EL (cell line): ENCODE measurements around the gene WDR45B.

Experiments
- DNase-seq: peaks from one replicate; pipeline ENCODE4 v3.0.0-alpha.2; 2016

WDR45B gene

DNA sequence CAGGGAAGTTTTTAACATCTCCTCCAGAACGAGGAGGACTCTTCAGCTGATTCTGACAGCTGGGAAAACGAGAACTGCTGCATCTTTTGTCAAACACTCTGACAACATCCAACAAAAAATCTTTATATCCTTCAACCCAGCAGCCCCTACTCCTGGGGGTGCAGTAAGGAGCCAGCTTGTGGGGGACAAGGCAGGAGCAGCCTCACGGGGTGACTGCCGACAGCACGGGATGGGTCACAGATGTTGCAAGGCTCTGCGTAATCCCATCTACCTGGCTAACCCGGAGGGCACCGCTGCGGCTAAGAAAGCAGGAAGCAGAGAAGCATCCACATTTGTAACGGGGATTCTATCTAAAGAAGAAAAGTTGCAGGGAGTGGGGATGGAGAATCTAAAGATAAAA lies 28.6 kb downstream of the WDR45B start:
- DNase-seq, result no peak

DNA sequence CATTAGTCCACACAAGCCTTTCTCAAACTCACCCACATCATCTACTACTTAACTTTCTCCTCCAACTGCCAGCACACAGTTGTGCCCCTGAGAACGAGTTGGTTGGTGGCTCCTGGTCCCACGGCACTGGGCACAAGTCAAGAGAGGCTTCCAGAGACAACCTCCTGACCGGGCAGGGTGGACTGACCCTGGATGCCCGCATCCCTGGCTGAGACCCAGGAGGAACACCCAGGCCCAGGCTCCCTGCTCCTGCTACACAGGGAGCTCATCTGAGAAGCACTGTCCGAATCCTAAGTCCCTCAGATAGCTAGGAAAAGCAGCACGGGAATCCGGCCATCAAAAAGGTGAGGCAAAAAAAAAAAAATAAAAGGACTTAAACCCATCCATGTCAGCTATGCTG lies 29.0 kb downstream of the WDR45B start:
- DNase-seq, result no peak

DNA sequence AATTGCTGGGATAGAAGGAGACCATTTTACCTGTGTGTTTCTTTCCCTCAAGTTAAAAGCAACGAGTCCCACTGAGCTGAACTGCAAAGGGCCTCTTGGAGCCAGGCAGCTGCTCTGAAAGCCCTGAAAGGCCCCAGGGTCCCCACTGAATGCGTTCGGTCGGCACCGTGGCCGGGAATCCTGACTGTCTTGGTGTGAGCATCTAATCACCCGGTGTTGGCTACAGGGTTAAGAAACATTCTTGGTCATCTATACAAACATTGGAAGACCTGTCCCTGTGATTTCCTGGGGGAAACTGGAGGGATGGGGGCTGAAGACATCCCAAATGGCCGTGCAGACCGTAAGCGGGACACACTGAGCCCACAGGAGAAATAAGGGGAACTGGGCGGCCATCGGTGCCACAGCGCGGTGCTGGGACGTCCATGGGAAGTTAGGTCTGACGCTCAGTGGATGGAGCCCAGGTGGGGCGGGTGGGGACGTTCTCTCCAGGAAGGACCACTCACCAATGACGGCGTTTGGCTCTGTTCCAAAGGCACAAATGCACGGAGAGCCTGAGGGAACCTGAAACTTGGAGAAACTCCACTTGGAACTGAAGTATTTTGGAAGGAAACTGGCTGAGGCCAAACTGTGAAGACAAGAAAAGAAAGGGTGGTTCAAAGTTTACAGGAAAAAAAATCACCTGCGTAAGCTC lies 32.1 kb downstream of the WDR45B start:
- no peak for DNase-seq

DNA sequence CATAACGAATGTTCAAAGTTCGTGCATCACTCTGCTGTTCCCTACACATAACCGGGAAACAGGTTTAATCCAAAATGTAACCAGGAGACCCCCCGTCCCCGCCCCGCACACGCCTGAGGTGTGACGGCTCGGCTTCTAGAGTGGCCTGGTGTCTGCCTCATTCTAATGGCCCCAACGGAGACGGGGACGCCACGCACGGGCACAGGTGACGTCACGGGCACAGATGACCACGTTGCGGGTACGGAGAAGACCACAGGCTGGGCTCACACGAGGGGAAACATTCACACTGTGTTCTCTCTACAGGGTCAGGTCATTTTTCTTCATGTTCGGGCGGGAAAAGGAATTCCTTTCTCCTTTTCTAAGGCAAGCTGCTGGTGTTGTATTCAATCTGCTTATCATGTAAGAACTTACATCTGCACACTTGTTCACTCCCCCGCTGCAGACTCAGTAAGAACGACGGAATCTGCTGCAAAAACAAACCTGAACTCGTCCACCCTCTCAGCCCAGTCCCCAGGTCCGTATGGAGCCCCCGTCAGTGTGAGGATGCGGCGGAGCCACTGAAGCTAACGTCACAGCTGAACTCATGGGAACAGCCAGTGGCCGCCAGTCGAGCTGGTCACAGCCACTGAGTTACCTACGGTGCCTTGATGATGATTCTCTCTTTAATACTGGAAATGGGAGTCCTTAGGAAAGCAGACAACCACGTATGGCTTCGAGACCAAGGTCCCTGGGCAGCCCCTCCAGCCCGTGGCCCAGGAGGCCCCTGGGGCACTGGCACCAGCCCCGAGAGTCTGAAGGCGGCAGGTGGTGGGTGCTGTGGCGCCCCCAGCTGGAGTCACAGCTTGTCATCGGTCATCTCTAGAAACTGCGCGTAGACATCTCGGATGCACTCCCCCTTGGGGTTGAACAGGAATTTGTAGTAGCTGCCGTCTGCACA lies 32.9 kb downstream of the WDR45B start:
- no peak for DNase-seq

DNA sequence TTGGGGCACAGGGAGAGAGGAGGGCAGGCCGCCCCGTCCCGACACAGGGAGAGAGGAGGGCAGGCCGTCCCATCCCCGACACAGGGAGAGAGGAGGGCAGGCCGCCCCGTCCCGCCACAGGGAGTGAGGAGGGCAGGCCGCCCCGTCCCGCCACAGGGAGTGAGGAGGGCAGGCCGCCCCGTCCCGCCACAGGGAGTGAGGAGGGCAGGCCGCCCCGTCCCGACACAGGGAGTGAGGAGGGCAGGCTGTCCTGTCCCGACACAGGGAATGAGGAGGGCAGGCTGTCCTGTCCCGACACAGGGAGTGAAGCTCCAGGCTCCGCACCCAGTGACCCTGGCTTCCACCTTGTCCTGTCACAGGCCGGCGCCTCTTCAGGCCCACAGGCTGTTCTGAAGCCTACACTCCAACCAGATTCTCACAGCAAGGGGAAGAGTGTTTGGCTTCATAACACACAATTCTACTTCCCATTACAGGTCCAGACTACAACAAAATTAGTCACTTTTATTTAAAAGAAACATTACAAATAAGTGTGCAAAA lies 34.1 kb downstream of the WDR45B start:
- DNase-seq, result no peak

DNA sequence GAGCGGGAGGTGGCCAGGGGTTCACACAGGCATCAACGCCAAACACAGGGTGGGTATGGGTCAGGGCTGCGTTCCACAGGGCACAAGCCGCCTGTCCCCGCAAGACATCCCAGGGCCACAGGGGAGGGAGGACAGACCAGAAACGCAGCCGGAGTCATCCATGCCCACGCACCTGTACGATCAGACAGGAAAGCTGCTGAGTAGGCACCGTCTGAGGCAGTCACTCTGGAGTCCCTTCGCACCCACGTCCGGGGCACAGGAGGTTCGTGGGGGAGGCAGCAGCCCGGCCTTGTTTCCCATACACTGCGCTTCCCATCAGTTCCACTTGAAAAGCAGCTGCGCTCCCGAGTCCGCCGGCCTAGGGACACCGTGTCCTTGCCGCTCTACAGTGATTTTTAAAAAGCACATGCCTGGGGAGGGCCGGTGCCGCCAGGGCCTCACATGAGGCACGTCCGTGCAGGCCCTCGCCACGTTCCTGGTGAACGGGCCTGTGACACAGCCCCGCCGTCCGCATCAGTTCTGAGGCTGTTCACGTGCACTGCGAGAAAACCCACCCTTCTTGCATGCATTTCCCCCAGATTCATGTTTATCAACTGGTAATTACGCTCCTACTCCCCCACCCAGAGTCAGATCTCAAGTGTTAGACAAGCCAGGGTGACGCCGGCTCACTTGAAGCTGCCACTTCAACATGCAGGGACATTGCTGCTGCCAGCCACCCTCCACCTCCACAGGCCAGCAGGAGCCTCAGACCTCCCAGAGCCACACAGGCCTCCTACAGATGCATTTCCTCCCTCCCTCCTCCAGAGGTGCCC lies 34.8 kb downstream of the WDR45B start:
- DNase-seq, result no peak

DNA sequence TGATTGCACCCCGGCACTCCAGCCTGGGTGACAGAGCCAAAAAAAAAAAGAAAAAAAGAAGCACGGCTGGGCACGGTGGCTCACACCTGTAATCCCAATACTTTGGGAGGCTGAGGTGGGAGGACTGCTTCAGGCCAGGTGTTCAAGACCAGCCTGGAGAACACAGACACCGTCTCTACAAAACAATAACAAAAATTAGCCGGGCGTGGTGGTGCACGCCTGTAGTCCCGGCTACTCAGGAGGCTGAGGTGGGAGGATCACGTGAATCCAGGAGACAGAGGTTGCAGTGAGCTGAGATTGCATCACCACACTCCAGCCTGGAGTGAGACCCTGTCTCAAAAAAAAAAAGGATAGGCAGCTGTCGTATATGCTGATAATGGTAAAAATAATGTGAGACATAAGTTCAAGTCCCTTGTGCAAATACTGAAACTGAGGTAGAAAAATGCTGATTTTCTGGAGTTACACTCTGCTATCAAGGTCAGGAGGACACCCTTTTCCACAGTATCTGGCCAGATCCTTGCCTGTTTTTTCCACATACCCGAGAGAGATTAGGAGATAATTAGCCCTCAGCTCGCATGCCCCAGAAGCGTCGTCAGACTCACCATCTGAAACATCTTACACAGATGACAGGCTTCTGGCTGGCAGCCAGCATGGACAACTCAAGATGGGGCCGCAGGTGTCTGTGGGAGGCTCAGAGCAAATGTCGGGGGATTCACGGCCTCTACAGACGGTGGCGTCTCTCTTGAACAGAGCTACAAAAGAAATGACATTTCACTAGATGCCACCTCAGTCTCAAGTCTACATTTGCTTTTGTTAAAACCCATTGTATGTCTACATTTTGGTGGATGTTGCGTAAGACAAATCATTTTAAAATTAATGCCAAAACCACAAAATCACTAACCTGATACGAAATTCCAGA lies 36.8 kb downstream of the WDR45B start:
- DNase-seq, result no peak

DNA sequence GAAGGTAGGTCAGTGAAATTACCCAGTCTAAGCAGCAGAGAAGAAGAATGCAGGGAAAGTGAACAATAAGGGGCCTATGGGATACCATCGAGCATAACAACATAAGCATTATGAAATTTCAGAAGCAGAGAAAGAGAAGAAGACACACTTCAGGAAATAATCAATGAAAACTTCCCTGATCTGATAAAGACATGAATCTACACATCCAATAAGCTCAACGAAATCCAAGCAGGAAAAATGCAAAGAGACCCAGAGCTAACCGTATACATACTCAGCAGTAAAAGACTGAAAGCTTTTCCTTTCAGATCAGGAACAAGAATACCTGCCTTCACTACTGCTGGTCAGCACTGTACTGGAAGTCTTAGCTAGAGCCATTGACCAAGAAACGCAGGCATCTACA lies 38.6 kb downstream of the WDR45B start:
- no peak for DNase-seq

DNA sequence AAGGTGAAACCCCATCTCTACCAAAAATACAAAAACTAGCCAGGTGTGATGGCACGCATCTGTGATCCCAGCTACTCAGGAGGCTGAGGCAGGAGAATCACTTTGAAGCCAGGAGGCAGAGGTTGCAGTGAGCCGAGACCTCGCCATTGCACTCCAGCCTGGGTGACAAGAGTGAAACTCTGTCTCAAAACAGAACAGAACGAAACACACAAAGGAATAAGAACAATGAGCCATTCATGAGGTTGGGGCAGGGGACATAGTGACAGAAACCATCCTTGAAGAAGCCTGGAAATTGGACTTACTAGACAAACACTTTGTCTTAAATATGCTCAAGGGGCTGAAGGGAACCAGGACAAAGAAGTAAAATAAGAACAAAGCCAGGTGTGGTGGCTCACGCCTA lies 39.4 kb downstream of the WDR45B start:
- DNase-seq, result no peak

DNA sequence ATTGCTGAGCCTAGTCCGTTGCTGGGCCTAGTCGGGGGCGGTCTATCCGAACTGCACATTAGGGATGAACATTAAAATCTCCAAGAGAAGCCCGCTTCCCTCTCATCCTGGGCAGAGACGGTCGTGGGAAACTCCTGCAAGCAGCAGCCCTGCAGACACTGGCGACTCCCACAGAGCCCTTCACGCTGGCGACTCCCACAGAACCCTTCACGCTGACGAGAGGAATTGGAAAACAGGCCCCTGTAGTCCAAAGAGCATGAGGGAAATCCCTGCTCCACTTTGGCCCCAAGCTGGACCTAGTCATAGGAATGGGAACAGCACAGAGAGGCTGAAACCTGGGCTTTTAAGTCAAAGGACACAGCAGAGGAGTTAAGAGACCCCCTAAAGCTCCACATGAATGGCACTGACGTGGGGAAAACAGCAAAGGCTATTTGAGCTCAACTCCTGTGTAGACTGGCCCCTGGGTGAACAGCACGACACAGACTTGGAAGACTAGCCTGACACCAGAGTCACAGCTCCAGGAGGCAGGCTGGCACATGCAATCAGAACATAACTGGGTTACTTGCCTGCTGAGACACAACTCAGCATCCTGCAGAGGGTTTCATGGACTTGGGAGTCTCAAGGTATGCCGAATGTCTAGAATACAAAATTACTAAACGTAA lies 42.2 kb downstream of the WDR45B start:
- DNase-seq, result no peak

DNA sequence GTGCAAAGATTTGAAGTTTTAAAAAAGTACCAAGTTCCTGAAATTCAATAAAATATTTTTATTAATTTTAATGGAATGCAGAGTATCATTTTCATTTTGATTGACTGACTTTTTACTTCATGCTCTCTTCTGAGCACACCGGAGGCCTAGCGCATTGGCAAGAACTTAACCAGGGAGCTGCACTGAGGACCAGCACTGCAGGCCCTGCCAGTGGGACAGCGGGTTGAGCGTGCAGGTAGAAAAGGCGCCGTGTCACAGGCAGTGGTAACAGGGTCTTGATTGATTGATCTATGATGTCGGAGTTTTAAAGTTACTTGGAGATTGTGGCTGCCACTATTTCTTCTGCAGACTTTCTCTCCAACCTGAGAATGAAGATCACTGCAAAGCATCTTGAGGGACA lies 43.7 kb downstream of the WDR45B start:
- no peak for DNase-seq

DNA sequence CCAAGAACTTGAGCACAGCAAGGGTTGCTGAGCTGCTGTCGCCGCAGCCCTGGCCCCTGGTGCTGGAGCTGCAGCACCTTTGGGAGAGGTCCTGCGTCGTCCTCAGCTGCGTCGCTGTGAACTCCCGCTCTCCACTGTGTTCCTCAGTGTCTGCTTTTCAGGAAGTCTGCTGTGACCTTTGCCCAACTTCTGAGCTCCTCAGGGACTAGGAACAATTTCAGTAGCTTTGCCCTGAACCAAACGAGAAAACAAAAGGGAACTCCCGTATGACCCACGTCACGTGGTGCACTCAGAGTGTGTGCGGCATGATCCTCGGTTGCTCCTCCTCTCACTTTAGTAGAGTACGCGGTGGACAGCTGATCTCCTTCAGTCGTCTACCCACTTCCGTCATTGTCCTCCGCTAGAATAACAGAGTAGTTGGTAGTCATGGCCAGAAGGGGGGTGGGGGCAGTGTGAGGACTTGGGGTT lies 44.2 kb downstream of the WDR45B start:
- DNase-seq, result no peak

DNA sequence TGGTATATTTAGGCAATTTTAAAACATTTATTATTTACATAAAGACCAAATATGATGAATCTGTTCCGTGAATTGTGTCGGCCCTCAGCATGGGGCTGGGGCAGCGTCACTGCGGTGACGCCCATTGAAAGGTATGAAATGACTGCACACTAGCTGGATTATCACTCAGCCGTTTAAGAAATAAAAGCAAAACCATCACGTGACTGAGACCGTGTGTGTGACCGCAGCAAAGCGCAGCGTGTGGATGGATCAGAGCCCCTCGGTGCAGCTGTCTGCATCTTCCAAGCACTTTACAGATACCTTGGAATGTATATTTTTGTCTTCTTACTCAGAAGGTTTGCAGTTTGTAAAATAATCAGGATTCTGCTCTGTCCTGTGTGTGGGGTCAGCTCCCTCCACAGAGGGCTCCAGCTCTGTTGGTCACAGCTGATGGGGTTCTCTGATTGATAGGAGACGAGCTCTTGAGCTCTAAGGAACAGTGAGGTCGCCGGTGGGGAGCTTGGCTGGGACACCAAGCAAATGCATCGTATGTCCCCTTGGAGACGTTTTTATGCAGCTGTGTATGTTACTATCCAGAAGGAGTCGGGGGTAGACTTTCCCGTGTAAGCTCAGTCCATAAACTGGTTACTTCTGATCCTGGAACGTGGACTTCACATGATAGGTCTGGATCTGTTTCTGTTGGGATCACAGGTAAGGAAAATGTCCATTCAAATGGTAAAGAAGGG lies 45.1 kb downstream of the WDR45B start:
- no peak for DNase-seq

DNA sequence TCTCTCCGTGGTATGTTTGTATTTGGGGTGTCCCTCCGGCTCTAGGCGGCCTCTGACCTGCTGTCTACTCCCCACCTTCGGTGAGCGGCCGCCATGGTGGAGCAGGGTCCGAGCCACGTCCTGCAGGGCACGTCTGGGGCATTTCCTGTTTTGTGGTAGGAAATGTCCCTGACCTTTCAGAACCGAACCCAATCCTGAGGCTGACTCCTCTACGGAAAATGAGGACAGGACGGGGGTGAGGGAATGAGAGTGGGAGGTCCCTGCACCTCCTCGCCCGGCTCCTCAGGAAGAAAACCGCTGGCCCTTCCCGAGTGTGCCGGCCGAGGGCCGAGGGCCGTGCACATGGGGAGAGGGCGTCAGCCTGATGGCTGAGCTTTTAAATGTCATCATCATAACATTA lies 45.8 kb downstream of the WDR45B start:
- no peak for DNase-seq

DNA sequence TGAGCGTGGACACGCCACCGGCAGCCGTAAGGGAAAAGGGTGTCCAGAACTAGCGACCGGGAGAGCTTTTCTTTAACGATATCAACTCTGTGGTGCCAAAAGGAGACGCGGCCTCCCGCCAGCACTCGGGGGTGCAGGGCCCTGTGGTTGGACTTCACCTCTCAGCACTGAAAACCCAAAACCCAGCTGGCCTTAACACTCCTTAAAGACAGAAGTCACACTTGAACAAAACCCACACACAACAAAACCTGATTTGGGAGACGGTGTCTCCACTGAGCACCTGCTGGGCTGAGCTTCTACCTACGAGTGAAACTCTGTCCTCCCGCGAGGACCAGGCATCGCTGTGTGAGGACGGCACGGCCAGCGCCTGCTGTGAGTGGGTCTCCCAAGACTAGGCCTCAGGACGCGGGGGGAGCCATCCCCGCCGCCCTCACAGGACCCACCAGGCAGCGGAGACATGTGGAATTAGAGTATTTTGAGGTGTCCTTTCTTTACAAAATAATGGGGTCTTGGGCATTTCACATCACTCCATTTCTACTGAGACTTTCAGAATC lies 46.7 kb downstream of the WDR45B start:
- DNase-seq, result no peak

DNA sequence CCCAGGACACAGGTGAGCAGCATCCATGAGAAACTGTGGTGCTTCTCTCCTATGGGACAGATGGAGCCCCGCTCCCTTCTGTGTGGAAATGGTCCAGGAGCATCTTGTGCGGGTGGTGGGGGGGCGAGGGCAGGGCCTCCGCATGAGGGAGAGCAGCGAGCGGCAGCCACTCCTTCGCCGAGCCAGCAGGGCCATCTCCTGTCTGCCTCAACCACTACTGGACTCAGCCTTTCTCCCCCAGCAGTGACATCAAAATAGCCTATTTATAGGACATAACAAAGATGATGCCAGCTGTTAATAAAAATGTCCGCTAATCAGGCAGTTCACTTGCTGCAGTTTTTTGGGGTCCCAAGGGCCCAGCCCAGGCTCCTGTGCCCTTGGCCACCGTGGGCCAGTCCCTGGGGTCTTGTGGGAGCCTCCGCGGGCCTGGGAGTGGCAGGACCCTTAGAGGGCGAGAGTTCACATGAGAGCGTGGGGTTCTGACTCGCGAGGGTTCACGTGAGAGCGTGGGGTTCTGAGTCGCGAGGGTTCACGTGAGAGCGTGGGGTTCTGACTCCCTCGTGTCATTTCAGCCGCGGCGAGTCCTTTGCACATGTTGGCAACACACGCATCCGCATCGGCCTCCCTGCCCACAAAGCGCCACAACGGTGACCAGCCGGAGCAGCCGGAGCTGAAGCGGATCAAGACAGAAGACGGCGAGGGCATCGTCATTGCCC lies 47.4 kb downstream of the WDR45B start:
- no peak for DNase-seq

DNA sequence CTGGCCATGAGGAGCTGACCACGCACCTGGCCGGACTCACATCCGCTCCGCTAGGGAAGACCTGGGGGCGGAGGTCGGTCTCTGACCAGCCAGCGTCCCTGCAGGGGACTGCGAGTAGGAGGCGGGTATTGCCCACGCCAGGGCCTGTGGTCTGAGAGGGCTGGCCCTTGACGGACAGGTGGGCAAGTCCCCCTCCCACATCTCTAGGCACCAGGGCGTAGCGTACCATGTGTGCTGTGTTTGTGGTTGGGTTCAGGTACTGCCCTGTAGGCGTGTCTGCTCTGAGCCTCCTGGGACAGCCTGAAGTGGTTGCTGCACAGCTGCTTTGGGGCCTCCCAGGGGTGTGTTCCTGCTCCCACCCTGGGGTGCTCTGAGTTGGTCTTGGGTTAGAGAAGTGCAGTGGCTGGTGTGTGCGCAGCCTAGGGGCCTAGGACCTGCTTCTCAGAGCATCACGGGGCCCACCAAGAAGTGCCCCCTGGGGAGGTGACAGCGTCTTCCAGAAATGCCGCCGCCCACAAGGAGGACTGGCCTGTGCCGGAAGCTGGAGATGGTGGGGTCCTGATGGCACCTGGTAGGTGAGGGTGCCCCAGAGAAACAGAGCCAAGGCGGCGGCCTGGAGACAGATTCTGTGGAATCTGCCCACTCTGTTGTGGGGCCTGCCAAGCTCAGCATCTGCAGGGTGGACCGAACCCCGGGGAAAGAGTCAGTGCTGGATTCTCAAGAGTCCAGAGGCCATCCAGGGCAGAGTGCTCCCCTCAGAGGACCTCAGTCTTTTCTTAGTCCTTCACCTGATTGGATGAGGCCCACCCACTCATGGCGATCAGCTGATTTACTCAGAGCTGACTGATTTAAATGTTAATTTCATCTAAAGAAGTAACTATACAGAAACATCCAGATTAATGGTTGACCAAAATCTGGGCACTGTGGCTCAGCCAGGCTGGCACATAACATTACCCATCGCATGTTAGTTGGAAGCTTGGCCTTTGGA lies 48.3 kb downstream of the WDR45B start:
- DNase-seq, result no peak
